ENCODE data around the gene SP3.

- no peak for TF ChIP-seq POLR2A (IDR thresholded peaks at IDR 0.05; ENCODE audit: extremely low read depth, insufficient read length)
- no peak for TF ChIP-seq CTCF (IDR thresholded peaks at IDR 0.05; ENCODE audit: low read depth, low read length)
Observed at GRCh38 chr2:173953047-173953424, 12.1 kb downstream of the SP3 start.
